ENCODE results near the gene COA1.
"Not testable (repeated sequence)": the region's sequence is repeated elsewhere in the genome, so short reads cannot be mapped to it uniquely, and the experiment has no call there.

COA1 gene

GRCh38 chr7:43758029-43758821 is 28.9 kb upstream of the COA1 start, which contains the start of gene BLVRA:
TSS of gene BLVRA (plus strand) at chr7:43758680. CDS start at chr7:43771159, 12,479 bp downstream.
- peak; percentile 34 for DNase-seq

DNA sequence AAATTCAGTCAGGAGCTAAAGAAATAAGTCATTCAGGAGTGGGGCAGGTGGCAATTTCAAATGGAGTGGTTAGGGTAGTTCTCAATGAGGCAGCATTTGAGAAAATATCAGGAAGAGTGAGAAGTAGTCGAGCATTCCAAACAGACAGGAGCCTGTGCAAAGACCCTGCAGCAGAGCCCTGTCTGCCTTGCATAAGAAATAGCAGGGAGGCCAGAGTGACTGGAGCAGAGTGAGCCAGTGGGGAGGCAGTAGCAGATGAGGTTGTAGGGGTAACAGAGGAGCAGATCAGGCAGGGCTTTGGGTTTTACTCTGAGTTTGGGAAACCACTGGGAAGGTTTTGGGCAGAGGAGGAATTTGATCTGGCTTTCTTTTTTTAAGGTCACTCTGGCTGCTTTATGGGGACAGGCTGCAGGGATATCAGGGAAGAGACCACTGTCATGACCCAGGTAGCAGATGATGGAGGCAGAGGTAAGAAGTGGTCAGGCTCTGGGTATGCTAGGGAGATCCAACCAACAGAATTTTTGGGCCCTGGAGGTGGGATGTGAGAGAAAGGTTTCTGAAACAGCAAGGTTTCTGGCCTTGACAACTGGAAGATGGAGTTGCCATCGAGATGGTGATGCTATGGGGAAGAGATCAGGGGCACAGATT is 27.9 kb upstream of the COA1 start:
- no peak for DNase-seq

DNA sequence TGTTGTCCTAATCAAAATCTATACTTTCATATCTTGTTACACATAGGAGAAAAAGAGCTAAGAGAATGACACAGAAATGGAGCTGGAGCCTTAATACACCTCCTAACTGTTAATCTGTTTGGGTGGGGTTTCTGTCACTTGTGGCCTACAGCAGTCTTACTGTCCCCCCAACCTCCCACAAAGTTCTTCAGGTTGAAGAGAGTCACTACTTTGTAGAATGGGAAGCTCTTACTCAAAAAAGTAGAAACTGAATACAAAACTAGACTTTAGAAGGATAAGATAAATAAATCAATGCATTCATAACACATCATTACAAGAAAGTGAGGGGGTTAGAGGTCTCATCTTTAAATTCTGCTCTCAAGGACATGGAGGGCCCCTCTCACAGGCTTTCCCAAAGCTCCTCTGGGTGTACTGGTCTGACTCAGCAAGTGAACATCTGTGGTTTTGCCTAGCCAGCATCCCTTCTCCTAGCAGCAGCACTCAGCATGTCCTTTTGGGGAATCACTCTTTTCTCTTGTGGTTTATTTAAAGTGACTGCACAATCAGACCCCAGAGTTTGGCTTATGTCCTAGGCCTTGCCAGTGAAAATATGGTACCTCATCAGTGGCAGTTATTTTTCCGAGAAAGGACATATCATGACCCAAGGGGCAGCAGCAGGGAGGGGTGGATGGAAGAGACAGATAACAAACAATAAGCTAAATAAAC is 27.2 kb upstream of the COA1 start:
- DNase-seq = no peak

DNA sequence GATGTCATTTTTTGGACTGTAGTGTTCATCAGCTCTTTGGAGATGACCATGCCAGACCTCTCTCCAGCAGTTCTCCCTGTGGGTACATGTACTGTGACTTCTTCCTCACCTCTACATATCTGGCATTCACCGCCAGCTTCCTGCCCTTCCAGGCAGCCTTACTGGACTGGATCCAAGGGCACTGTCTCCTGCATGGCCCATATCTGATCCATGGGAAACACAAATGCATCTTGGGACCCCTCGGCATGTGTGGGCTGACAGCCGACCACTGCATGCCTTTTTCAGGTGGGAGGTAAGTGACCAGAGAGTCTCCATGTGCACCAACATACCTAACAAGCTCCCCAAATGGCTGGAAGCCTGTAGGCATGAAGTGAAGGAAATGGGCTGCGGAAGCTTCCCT is 25.3 kb upstream of the COA1 start:
- no peak for DNase-seq

GRCh38 chr7:43753843-43754242 is 24.5 kb upstream of the COA1 start:
- no peak for DNase-seq

- DNase-seq = no peak
These were observed 24.0 kb upstream of the COA1 start for GRCh38 chr7:43753271-43753810.

GRCh38 chr7:43752411-43752810 is 23.1 kb upstream of the COA1 start:
- DNase-seq = no peak

DNA sequence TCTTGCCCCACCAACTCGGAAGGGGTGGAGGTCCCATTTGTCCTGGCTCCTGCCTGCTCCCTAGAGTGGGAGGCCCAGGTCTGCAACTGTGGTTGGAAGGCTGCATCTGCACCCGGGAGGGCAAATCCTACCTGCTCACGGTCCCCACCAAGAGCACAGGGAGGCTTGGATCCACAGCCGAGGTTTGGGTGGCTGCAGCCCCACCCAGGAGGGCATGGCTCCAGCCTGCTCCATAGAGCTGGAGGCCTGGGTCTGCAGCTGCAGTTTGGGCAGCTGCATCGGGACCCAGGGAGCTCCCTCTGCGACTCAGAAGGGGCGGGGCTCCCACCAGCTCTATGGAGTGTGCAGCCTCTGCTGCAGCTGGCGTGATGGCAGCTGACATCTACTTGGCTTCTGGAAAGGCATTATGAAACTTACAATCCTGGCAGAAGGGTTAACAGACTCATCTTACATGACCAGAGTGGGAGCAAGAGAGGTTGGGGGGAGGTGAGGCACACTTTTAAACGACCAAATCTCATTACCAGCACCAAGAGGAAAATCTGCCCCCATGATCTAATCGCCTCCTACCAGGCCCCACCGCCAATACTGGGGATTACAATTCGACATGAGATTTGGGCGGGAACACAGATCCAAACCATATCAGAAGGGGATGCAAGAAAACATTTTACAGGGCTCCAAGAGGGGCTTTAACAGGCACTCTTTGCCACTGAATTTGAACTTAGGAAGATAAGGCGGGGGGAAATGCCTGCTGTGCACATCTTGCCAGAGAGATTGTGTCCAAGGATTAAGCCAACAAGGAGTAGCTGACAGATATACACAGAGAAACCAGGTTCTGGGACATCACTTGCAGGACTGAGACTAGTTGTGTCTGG is 20.9 kb upstream of the COA1 start:
- DNase-seq = no peak

- DNase-seq = no peak
These were observed 20.1 kb upstream of the COA1 start for GRCh38 chr7:43749383-43749940.

- no peak for DNase-seq
These were observed 18.2 kb upstream of the COA1 start for GRCh38 chr7:43747328-43748105.

DNA sequence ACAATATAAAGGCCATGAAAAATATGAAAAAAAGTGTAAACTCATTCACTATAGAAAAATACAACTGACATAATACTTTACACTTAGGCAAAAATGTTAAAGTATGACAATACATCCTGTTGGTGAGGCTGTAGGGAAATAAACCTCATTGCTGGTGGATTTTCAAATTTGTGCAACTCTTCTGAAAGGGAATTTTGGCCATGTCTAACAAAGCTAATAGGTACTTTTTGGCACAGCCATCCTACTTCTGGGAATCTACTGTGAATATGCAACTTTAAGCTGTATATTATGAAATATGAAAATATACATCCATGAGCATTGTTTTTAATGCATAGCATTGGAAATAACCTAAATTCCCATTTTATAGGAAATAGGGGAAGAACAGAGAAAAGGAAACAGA is 13.4 kb upstream of the COA1 start:
- DNase-seq = no peak

DNA sequence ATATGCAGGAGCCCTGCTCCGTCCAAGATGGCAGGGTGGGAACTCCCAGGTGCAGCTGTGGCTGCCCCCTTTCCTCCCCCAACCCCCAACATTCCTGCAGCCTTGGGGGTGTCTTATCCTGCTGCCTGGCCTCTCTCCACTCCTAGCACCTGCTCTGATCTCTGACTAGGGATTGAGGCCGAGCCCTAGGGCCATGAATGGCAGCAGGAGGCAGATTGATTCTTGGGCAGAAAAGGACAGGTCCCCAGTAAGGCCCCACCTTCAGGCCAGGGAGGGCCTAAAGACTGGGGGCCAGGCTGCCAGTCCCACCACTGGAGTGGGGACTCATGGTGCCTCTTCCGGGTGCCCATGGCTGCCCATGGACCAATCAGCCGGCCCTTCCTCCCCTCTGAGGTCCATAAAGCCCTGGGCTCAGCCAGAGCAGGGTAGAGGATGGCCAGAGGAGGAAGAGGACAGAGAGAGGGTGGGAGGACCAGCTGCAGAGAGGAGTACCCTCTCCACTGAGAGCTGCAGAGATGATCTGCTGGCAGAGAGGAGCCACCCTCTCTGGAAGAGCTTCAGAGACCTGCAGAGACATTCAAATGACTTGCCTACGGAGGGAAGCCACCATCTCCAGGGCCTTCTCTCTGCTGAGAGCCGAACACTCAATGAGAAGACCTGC is 8.3 kb upstream of the COA1 start:
- DNase-seq = no peak

- no peak for DNase-seq
These were observed 6.7 kb upstream of the COA1 start for GRCh38 chr7:43735802-43736603.

GRCh38 chr7:43735403-43735801 is 6.1 kb upstream of the COA1 start:
- DNase-seq = no peak

GRCh38 chr7:43734575-43735332 is 5.4 kb upstream of the COA1 start:
- not testable (repeated sequence) for DNase-seq

GRCh38 chr7:43731494-43731893 is 2.2 kb upstream of the COA1 start:
- DNase-seq = not testable (repeated sequence)

- no peak for DNase-seq
These were observed 563 bp upstream of the COA1 start for GRCh38 chr7:43729924-43730248.

GRCh38 chr7:43727494-43727893 is 1.8 kb downstream of the COA1 start:
- DNase-seq = no peak

GRCh38 chr7:43727003-43727402 is 2.3 kb downstream of the COA1 start:
- DNase-seq = no peak
